HL-60 (cell line): Measurements from ENCODE around the gene ALDH1A1.

Experiments used
- CTCF ChIP-seq: IDR thresholded peaks from one replicate; pipeline ENCODE4 v1.5.1; 2011; ENCODE audit warnings: low read length, control low read depth, inconsistent platforms; ENCODE audit not compliant: insufficient read depth
- GABPA ChIP-seq: IDR thresholded peaks from 2 replicates; pipeline ENCODE4 v1.6.1; 2012; ENCODE audit warnings: low read depth
- POLR2AphosphoS5 ChIP-seq: IDR thresholded peaks from 2 replicates; pipeline ENCODE4 v1.6.1; 2012; ENCODE audit warnings: low read depth
- TF ChIP-seq, protein P1 (sequence below): IDR thresholded peaks from 2 replicates; pipeline ENCODE4 v1.6.1; 2012; ENCODE audit warnings: low read depth; ENCODE audit not compliant: insufficient replicate concordance

GRCh38 chr9:72946821-72947220, 6.0 kb downstream of the ALDH1A1 start:
- TF ChIP-seq GABPA (no peak), POLR2AphosphoS5 (no peak), CTCF (no peak)
- TF ChIP-seq, protein P1, sequence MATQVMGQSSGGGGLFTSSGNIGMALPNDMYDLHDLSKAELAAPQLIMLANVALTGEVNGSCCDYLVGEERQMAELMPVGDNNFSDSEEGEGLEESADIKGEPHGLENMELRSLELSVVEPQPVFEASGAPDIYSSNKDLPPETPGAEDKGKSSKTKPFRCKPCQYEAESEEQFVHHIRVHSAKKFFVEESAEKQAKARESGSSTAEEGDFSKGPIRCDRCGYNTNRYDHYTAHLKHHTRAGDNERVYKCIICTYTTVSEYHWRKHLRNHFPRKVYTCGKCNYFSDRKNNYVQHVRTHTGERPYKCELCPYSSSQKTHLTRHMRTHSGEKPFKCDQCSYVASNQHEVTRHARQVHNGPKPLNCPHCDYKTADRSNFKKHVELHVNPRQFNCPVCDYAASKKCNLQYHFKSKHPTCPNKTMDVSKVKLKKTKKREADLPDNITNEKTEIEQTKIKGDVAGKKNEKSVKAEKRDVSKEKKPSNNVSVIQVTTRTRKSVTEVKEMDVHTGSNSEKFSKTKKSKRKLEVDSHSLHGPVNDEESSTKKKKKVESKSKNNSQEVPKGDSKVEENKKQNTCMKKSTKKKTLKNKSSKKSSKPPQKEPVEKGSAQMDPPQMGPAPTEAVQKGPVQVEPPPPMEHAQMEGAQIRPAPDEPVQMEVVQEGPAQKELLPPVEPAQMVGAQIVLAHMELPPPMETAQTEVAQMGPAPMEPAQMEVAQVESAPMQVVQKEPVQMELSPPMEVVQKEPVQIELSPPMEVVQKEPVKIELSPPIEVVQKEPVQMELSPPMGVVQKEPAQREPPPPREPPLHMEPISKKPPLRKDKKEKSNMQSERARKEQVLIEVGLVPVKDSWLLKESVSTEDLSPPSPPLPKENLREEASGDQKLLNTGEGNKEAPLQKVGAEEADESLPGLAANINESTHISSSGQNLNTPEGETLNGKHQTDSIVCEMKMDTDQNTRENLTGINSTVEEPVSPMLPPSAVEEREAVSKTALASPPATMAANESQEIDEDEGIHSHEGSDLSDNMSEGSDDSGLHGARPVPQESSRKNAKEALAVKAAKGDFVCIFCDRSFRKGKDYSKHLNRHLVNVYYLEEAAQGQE = no peak
